SK-N-MC (cell line): Measurements from ENCODE around the gene GNLY.

ENCODE experiments used
- EZH2 ChIP-seq: fragments of 200-600 bp; sonication (generic); IDR thresholded peaks from one replicate; pipeline ENCODE4 v1.6.1; 2017; ENCODE audit warnings: antibody characterized with exemption
- FOXP2 ChIP-seq: optimal IDR thresholded peaks from 2 replicates; pipeline ENCODE3; 2011; ENCODE audit warnings: mild to moderate bottlenecking, moderate library complexity; ENCODE audit not compliant: insufficient read depth; ENCODE audit errors: extremely low read length, control extremely low read depth
- POLR2AphosphoS5 ChIP-seq: IDR thresholded peaks from 2 replicates; pipeline ENCODE4 v1.6.1; 2012; ENCODE audit warnings: mild to moderate bottlenecking, low read depth, low read length, borderline replicate concordance

DNA sequence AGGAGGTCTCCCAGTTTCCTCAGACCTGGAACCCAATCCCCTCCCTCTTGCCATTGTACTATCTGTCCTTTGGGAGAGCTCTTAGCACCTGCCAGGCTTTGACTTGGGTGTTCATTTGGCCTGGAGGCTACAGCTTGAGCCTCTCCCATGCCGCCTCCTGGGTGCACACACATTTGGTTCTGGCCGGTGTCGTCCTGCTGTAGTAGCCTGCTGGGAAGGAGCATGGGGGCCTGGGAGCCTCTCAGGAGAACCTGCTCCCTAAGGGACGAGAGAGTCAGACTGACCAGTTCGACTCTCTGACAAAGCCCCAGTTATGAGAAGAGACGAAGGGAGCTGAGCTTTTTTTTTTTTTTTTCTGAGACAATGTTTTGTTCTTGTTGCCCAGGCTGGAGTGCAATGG lies 18.7 kb upstream of the GNLY start:
- TF ChIP-seq EZH2, result no peak
- no peak for TF ChIP-seq POLR2AphosphoS5
- TF ChIP-seq FOXP2, result no peak
